ENCODE measurements around the gene UQCRC2. TPM values are rescaled to one million over a fixed set of nuclear protein-coding genes. Genes with fewer than 3 reads are reported as not detected.

The UQCRC2 gene
- polyA plus RNA-seq, 1 donor (not counting 4 experiments of a cell fraction or from before 2014, with no cell fraction given): 255 TPM

GRCh38 chr16:21973945-21974344, 20.8 kb downstream of the UQCRC2 start:
- H3K9me3 ChIP-seq (ENCODE audit: control insufficient read depth, low read depth, low read length): no peaks in the 10 kb centered on the region
- H3K36me3 ChIP-seq (ENCODE audit: control insufficient read depth in 2 of 2, extremely low read depth in 1 of 2, insufficient read depth in 2 of 2, low read length in 2 of 2): peaks cover 18 to 36% of the 10 kb centered on the region in 2 experiments
- FAIRE-seq: no peak
- H3K4me1 ChIP-seq (ENCODE audit: control insufficient read depth, extremely low read depth, insufficient read depth, low read length): no peaks in the 10 kb centered on the region
- H3K27me3 ChIP-seq (ENCODE audit: control insufficient read depth, extremely low read depth, insufficient read depth, low read length): no peaks in the 10 kb centered on the region
- TF ChIP-seq EZH2 (IDR thresholded peaks at IDR 0.05; ENCODE audit: low read length) (no peak), CTCF (optimal IDR thresholded peaks at IDR 0.05 in 1 of 3, IDR thresholded peaks at IDR 0.05 in 1 of 3, conservative IDR thresholded peaks at IDR 0.05 in 1 of 3; ENCODE audit: extremely low read depth in 1 of 3, insufficient read depth in 2 of 3, low read length in 3 of 3) (no peak)
- no peak overlapping the region for H3K27ac ChIP-seq (ENCODE audit: control insufficient read depth, insufficient read depth, low read length)
- no peak overlapping the region for H3K4me2 ChIP-seq (ENCODE audit: control insufficient read depth, extremely low read depth, insufficient read depth, low read depth, low read length)
- DNase-seq (ENCODE audit: low read depth, low spot score): no peak
- no peak overlapping the region for H3K9ac ChIP-seq (ENCODE audit: control insufficient read depth, extremely low read depth, insufficient read depth, low read length)
- H2AFZ ChIP-seq (ENCODE audit: control insufficient read depth, low read length): no peak overlapping the region
- dilution Hi-C loops (cut with MboI; ENCODE audit: extremely low pct_ligation_motif_present, low sequenced_read_pairs): no loop called here
- no peak overlapping the region for H3K4me3 ChIP-seq (ENCODE audit: control insufficient read depth in 2 of 3, extremely low read depth in 1 of 3, insufficient read depth in 2 of 3, low read depth in 1 of 3, low read length in 3 of 3)
- no peaks in the 10 kb centered on the region for H3K79me2 ChIP-seq (ENCODE audit: control insufficient read depth, insufficient read depth, low read length)
- H4K20me1 ChIP-seq (ENCODE audit: control insufficient read depth, extremely low read depth, insufficient read depth, low read length): no peaks in the 10 kb centered on the region
- H3K9me1 ChIP-seq (ENCODE audit: control insufficient read depth, extremely low read depth, insufficient read depth, low read length): no peaks in the 10 kb centered on the region

GRCh38 chr16:21980032-21980431, 26.9 kb downstream of the UQCRC2 start:
- Histone ChIP-seq H2AFZ (ENCODE audit: control insufficient read depth, low read length) (no peak overlapping the region), H3K4me1 (ENCODE audit: control insufficient read depth, extremely low read depth, insufficient read depth, low read length) (no peaks in the 10 kb centered on the region), H3K79me2 (ENCODE audit: control insufficient read depth, insufficient read depth, low read length) (no peaks in the 10 kb centered on the region), H3K9ac (ENCODE audit: control insufficient read depth, extremely low read depth, insufficient read depth, low read length) (no peak overlapping the region), H3K9me1 (ENCODE audit: control insufficient read depth, extremely low read depth, insufficient read depth, low read length) (no peaks in the 10 kb centered on the region), H4K20me1 (ENCODE audit: control insufficient read depth, extremely low read depth, insufficient read depth, low read length) (no peaks in the 10 kb centered on the region), H3K27ac (ENCODE audit: control insufficient read depth, insufficient read depth, low read length) (no peak overlapping the region), H3K36me3 (ENCODE audit: control insufficient read depth in 2 of 2, extremely low read depth in 1 of 2, insufficient read depth in 2 of 2, low read length in 2 of 2) (peaks cover 24 to 25% of the 10 kb centered on the region in 2 experiments), H3K4me2 (ENCODE audit: control insufficient read depth, extremely low read depth, insufficient read depth, low read depth, low read length) (no peak overlapping the region), H3K9me3 (ENCODE audit: control insufficient read depth, low read depth, low read length) (no peaks in the 10 kb centered on the region), H3K4me3 (ENCODE audit: control insufficient read depth in 2 of 3, extremely low read depth in 1 of 3, insufficient read depth in 2 of 3, low read depth in 1 of 3, low read length in 3 of 3) (no peak overlapping the region), H3K27me3 (ENCODE audit: control insufficient read depth, extremely low read depth, insufficient read depth, low read length) (no peaks in the 10 kb centered on the region)
- DNase-seq (ENCODE audit: low read depth, low spot score) (no peak), FAIRE-seq (no peak)
- dilution Hi-C loops (cut with MboI; ENCODE audit: extremely low pct_ligation_motif_present, low sequenced_read_pairs): no loop called here
- TF ChIP-seq CTCF (optimal IDR thresholded peaks at IDR 0.05 in 1 of 3, IDR thresholded peaks at IDR 0.05 in 1 of 3, conservative IDR thresholded peaks at IDR 0.05 in 1 of 3; ENCODE audit: extremely low read depth in 1 of 3, insufficient read depth in 2 of 3, low read length in 3 of 3) (no peak), EZH2 (IDR thresholded peaks at IDR 0.05; ENCODE audit: low read length) (no peak)
